Activated CD4-positive, alpha-beta T cell treated with anti-CD3 and anti-CD28 coated beads for 24 hours (primary cell): Measurements from ENCODE around the gene MSI2.

Experiments used
- DNase-seq, 2 donors: peaks; one replicate each; pipeline ENCODE4 v3.0.0-alpha.2; 2020; ENCODE audit warnings: low read depth in 2 of 2

The MSI2 gene

GRCh38 chr17:57501016-57501415 lies 244.7 kb downstream of the MSI2 start:
- no peak for DNase-seq

GRCh38 chr17:57502022-57502421 lies 245.7 kb downstream of the MSI2 start:
- DNase-seq = no peak

GRCh38 chr17:57502811-57503241 lies 246.5 kb downstream of the MSI2 start:
- DNase-seq = no peak

GRCh38 chr17:57504208-57504607 lies 247.9 kb downstream of the MSI2 start:
- DNase-seq = no peak

- no peak for DNase-seq
Observed at GRCh38 chr17:57505841-57506773, 249.8 kb downstream of the MSI2 start.

GRCh38 chr17:57506774-57507127 lies 250.4 kb downstream of the MSI2 start:
- no peak for DNase-seq

- no peak for DNase-seq
Observed at GRCh38 chr17:57507828-57508227, 251.5 kb downstream of the MSI2 start.

- DNase-seq = no peak
Observed at GRCh38 chr17:57508671-57509070, 252.3 kb downstream of the MSI2 start.

- no peak for DNase-seq
Observed at GRCh38 chr17:57511475-57512123, 255.3 kb downstream of the MSI2 start.

- DNase-seq = no peak
Observed at GRCh38 chr17:57512258-57512657, 255.9 kb downstream of the MSI2 start.

- DNase-seq = no peak
Observed at GRCh38 chr17:57512691-57513090, 256.4 kb downstream of the MSI2 start.

- no peak for DNase-seq
Observed at GRCh38 chr17:57513569-57513968, 257.2 kb downstream of the MSI2 start.

GRCh38 chr17:57514614-57515013 lies 258.3 kb downstream of the MSI2 start:
- DNase-seq = no peak

- DNase-seq = no peak
Observed at GRCh38 chr17:57515662-57516211, 259.4 kb downstream of the MSI2 start.

- no peak for DNase-seq
Observed at GRCh38 chr17:57516290-57517230, 260.2 kb downstream of the MSI2 start.

GRCh38 chr17:57517273-57517631 lies 260.9 kb downstream of the MSI2 start:
- no peak for DNase-seq

GRCh38 chr17:57517632-57518456 lies 261.5 kb downstream of the MSI2 start:
- no peak for DNase-seq

- no peak for DNase-seq
Observed at GRCh38 chr17:57518587-57519581, 262.6 kb downstream of the MSI2 start.

GRCh38 chr17:57519800-57520199 lies 263.5 kb downstream of the MSI2 start:
- DNase-seq = no peak

GRCh38 chr17:57521606-57522005 lies 265.3 kb downstream of the MSI2 start:
- no peak for DNase-seq
